Keratinocyte (primary cell): ENCODE measurements around the gene GRK3. TPM values are rescaled to one million over a fixed set of nuclear protein-coding genes. Genes with fewer than 3 reads are reported as not detected.

Experiments used
- DNase-seq: peaks from one replicate; pipeline ENCODE4 v3.0.0-alpha.2; 2011; ENCODE audit warnings: low read depth, missing footprints, low spot score
- FAIRE-seq: peaks from 2 replicates; lab custom pipeline; 2011; peaks lifted over from hg19 to GRCh38; lab: Jason Lieb, UNC
- H2AFZ ChIP-seq: 2 replicates; pipeline ENCODE4 v1.6.0; 2012; ENCODE audit warnings: low read length, control low read depth, inconsistent platforms; ENCODE audit not compliant: control insufficient read depth
- H3K27ac ChIP-seq: 2 replicates; pipeline ENCODE4 v1.5.1; 2011; ENCODE audit warnings: low read length; ENCODE audit not compliant: control insufficient read depth, insufficient read depth
- H3K27me3 ChIP-seq: 3 replicates; pipeline ENCODE4 v1.6.0; 2011; ENCODE audit warnings: low read length; ENCODE audit not compliant: control insufficient read depth, insufficient read depth; ENCODE audit errors: extremely low read depth
- H3K36me3 ChIP-seq, 2 experiments: 2 replicates in 1 of 2; 3 replicates in 1 of 2; pipeline ENCODE4 v1.5.1; 2011; ENCODE audit warnings: low read length in 2 of 2, mild to moderate bottlenecking in 1 of 2; ENCODE audit not compliant: control insufficient read depth in 2 of 2, insufficient read depth in 2 of 2; ENCODE audit errors: extremely low read depth in 1 of 2
- H3K4me1 ChIP-seq: 3 replicates; pipeline ENCODE4 v1.5.1; 2011; ENCODE audit warnings: low read length; ENCODE audit not compliant: control insufficient read depth, insufficient read depth; ENCODE audit errors: extremely low read depth
- H3K4me2 ChIP-seq: 3 replicates; pipeline ENCODE4 v1.6.0; 2011; ENCODE audit warnings: low read depth, low read length; ENCODE audit not compliant: control insufficient read depth, insufficient read depth; ENCODE audit errors: extremely low read depth
- H3K4me3 ChIP-seq, 3 experiments: fragments of 200-600 bp in 1 of 3; sonication (generic) in 1 of 3; 2 replicates in 2 of 3; 3 replicates in 1 of 3; pipeline ENCODE4 v1.5.1; 2011 to 2016; ENCODE audit warnings: low read length in 3 of 3, mild to moderate bottlenecking in 3 of 3, control low read depth in 2 of 3, inconsistent platforms in 1 of 3, low read depth in 1 of 3, mixed read lengths in 1 of 3, mixed run types in 1 of 3, moderate library complexity in 1 of 3; ENCODE audit not compliant: control insufficient read depth in 2 of 3, insufficient read depth in 2 of 3; ENCODE audit errors: extremely low read depth in 1 of 3
- H3K79me2 ChIP-seq: 2 replicates; pipeline ENCODE4 v1.6.0; 2012; ENCODE audit warnings: low read length; ENCODE audit not compliant: control insufficient read depth, insufficient read depth
- H3K9ac ChIP-seq: 3 replicates; pipeline ENCODE4 v1.6.0; 2011; ENCODE audit warnings: low read length; ENCODE audit not compliant: control insufficient read depth, insufficient read depth; ENCODE audit errors: extremely low read depth
- H3K9me1 ChIP-seq: 3 replicates; pipeline ENCODE4 v1.6.0; 2011; ENCODE audit warnings: low read length; ENCODE audit not compliant: control insufficient read depth, insufficient read depth; ENCODE audit errors: extremely low read depth
- H3K9me3 ChIP-seq: 2 replicates; pipeline ENCODE4 v1.5.1; 2012; ENCODE audit warnings: low read depth, low read length; ENCODE audit not compliant: control insufficient read depth
- H4K20me1 ChIP-seq: 3 replicates; pipeline ENCODE4 v1.6.0; 2011; ENCODE audit warnings: low read length; ENCODE audit not compliant: control insufficient read depth, insufficient read depth; ENCODE audit errors: extremely low read depth
- EZH2 ChIP-seq: IDR thresholded peaks from one replicate; pipeline ENCODE4 v1.6.1; 2012; ENCODE audit warnings: inconsistent platforms, mild to moderate bottlenecking, low read length, moderate library complexity
- dilution Hi-C: fragments of 300-500 bp; cut with MboI; formaldehyde crosslinking; loops from one replicate; pipeline ENCODE4 v1.7.0; 2020; ENCODE audit warnings: low sequenced_read_pairs; ENCODE audit not compliant: extremely low pct_ligation_motif_present
- polyA plus RNA-seq, 5 experiments: library from polyadenylated mRNA; depleted of rRNA in 3 of 5; stranded (reverse) in 3 of 5; stranded (forward) in 1 of 5; unstranded in 1 of 5; fragments of >200 nt; gene quantifications; 1 replicate in 1 of 5; 2 replicates in 3 of 5; 3 replicates in 1 of 5; pipeline versions ENCODE4 v1.2.1 to v1.2.3, GENCODE V29; 2011 to 2012; ENCODE audit warnings: missing spikeins in 2 of 5, low read depth in 1 of 5, low replicate concordance in 1 of 5
- TF ChIP-seq, protein P1 (sequence below), 3 experiments: IDR thresholded peaks in 1 of 3; conservative IDR thresholded peaks in 1 of 3; optimal IDR thresholded peaks in 1 of 3; 2 replicates in 2 of 3; 3 replicates in 1 of 3; pipeline versions ENCODE3 to v1.5.1; 2011; ENCODE audit warnings: low read length in 3 of 3, mild to moderate bottlenecking in 3 of 3, moderate library complexity in 2 of 3, control low read depth in 1 of 3, inconsistent platforms in 1 of 3; ENCODE audit not compliant: insufficient read depth in 2 of 3; ENCODE audit errors: extremely low read depth in 1 of 3

GRK3 gene
- polyA plus RNA-seq, 1 donor (not counting 4 experiments of a cell fraction or from before 2014, with no cell fraction given), result 8.1 TPM

DNA sequence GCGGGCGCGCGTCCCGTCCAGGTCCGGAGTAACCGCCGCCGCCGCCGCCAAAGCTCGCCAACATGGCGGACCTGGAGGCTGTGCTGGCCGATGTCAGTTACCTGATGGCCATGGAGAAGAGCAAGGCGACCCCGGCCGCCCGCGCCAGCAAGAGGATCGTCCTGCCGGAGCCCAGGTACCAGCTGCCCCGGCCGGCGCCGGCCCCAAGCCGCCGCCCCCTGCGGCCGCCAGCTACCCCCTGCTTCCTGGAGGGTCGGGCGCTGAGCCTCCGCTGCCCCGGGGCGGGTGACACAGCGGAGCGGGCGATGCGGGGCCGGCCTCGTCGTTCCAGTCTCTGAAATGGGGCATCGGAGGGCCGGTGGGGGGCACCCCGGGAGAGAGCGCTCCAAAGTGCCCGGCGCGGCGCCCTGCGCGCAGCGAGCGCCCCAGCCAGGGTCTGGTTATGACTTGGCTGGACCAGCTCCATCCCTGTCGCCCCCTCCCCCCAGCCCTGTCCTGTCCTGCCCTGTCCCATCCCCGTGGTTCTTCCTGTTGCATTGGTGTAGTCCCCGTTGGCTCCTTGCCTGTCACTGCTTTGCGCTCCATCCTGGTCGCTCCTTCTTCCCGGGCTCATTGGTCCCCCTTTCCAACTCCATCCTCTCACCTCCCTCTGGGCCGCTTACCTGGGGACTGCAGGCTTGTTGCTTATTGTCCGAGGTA is 653 bp downstream of the GRK3 start:
- TF ChIP-seq EZH2, result no peak
- TF ChIP-seq, protein P1, sequence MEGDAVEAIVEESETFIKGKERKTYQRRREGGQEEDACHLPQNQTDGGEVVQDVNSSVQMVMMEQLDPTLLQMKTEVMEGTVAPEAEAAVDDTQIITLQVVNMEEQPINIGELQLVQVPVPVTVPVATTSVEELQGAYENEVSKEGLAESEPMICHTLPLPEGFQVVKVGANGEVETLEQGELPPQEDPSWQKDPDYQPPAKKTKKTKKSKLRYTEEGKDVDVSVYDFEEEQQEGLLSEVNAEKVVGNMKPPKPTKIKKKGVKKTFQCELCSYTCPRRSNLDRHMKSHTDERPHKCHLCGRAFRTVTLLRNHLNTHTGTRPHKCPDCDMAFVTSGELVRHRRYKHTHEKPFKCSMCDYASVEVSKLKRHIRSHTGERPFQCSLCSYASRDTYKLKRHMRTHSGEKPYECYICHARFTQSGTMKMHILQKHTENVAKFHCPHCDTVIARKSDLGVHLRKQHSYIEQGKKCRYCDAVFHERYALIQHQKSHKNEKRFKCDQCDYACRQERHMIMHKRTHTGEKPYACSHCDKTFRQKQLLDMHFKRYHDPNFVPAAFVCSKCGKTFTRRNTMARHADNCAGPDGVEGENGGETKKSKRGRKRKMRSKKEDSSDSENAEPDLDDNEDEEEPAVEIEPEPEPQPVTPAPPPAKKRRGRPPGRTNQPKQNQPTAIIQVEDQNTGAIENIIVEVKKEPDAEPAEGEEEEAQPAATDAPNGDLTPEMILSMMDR (optimal IDR thresholded peaks at IDR 0.05 in 1 of 3, IDR thresholded peaks at IDR 0.05 in 1 of 3, conservative IDR thresholded peaks at IDR 0.05 in 1 of 3; ENCODE audit: extremely low read depth in 1 of 3, insufficient read depth in 2 of 3, low read length in 3 of 3), result no peak
- Histone ChIP-seq H3K79me2 (peaks cover 8% of the 10 kb centered on the region), H3K4me1 (peaks cover 17% of the 10 kb centered on the region), H3K4me2 (peak overlapping the region; percentile 92), H3K9me1 (no peaks in the 10 kb centered on the region), H3K4me3 (peak overlapping the region; percentile 76 to 83 (median 79)), H3K9ac (peak overlapping the region; percentile 67), H3K36me3 (no peaks in the 10 kb centered on the region), H2AFZ (peak overlapping the region; percentile 80), H3K9me3 (no peaks in the 10 kb centered on the region), H3K27ac (no peak overlapping the region), H3K27me3 (no peaks in the 10 kb centered on the region), H4K20me1 (no peaks in the 10 kb centered on the region)
- dilution Hi-C loops, result no loop called here
- DNase-seq (no peak), FAIRE-seq (no peak)

DNA sequence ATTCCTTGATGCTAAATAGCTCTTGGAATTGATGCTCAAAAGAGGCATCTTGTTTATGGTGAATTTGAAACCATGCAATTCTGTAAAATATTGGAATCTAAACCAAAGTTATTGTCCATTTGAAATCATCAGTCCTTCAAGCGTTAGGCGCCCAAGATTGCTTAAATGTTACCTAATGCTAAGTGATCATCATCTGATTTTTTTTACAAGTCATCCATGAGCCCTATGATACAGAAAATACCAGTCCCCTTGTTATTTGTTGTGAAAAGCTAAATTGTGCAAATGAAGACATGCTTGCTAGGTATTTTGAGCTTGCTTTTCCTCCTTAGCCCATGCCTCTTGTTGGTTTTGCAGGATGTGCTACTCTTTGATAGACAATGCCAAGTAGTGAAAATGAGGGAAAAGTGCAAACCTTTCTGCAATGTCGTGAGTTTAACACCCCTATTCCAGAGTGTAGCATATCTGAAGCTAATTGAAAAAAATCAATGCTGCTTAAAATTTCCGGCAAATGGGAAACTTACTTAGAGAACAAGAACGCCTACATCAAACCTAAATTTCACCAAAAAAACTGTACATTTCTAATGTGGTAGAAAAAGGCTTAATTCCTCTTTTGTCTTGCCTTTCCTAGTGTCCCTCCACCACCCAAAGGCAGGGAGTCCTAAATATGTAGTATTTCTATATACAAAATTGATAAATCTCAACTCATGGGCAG is 1.9 kb downstream of the GRK3 start:
- DNase-seq (no peak), FAIRE-seq (peak; percentile 66)
- peaks cover 8% of the 10 kb centered on the region for H3K79me2 ChIP-seq
- peaks cover 17% of the 10 kb centered on the region for H3K4me1 ChIP-seq
- no peaks in the 10 kb centered on the region for H3K9me3 ChIP-seq
- no peaks in the 10 kb centered on the region for H3K27me3 ChIP-seq
- no peak overlapping the region for H2AFZ ChIP-seq
- dilution Hi-C loops, result no loop called here
- H3K9me1 ChIP-seq, result no peaks in the 10 kb centered on the region
- peak overlapping the region; percentile 92 for H3K4me2 ChIP-seq
- H3K4me3 ChIP-seq, result no peak overlapping the region
- TF ChIP-seq, protein P1 (optimal IDR thresholded peaks at IDR 0.05 in 1 of 3, IDR thresholded peaks at IDR 0.05 in 1 of 3, conservative IDR thresholded peaks at IDR 0.05 in 1 of 3; ENCODE audit: extremely low read depth in 1 of 3, insufficient read depth in 2 of 3, low read length in 3 of 3), result no peak
- no peak for TF ChIP-seq EZH2
- H3K36me3 ChIP-seq, result no peaks in the 10 kb centered on the region
- no peak overlapping the region for H3K9ac ChIP-seq
- no peak overlapping the region for H3K27ac ChIP-seq
- H4K20me1 ChIP-seq, result no peaks in the 10 kb centered on the region
